CD4-positive, alpha-beta T cell treated with Interleukin-1 beta for 1 hour (primary cell): Measurements from ENCODE around the gene RBBP9.
A peak's percentile ranks its signal among the peaks of the same experiment; 100 is the strongest.
"Not testable (repeated sequence)": the region's sequence is repeated elsewhere in the genome, so short reads cannot be mapped to it uniquely, and the experiment has no call there.

Source experiments
- DNase-seq, 2 donors: peaks; one replicate each; pipeline ENCODE4 v3.0.0-alpha.2; 2020 to 2022

The RBBP9 gene

GRCh38 chr20:18496740-18497592, at the start of gene RBBP9:
Gene RBBP9 (minus strand): TSS chr20:18497225. CDS start chr20:18497167, 58 bp downstream.
- peak; percentile 79 for DNase-seq

GRCh38 chr20:18545566-18545965, 48.5 kb upstream of the RBBP9 start:
- DNase-seq, result no peak

DNA sequence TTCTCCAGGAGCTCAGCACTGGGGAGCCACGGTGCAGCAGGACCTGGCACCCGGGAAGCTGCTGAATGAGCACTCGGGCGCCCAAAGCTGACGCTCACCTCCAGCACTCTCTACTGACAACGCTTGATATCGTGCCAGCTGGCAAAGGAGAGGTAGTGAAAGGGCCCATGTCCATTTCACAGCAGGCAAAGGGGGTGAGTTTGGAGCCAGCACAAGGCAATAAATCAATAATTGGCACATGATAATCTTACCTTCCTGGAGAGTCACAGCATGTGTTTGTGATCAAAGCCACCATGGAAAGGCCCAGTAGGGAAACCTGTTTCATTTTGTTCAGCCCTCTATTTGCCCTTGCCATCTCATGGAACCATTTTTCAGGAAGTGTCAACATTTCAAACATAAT, 46.9 kb upstream of the RBBP9 start:
- DNase-seq, result no peak

DNA sequence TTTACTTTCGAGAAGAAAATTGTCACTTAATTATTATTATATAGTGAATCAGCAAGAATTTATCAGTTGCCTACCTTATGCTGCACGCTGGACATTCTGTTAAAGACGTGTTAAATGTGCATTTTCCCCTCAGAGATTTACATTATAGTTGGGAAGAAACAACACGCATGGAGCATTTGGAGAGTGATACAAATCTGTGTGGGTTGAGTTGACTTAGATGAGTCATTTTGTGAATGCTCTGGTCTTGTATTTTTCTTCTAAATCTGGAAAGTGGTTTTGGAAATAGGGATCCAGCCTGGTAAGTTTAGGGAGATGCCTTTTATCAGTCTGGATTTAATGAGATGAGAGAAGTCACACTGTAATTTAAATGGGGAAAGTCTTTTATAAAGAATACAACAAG, 46.2 kb upstream of the RBBP9 start:
- DNase-seq, result no peak

GRCh38 chr20:18541741-18542140, 44.7 kb upstream of the RBBP9 start:
- DNase-seq, result no peak

DNA sequence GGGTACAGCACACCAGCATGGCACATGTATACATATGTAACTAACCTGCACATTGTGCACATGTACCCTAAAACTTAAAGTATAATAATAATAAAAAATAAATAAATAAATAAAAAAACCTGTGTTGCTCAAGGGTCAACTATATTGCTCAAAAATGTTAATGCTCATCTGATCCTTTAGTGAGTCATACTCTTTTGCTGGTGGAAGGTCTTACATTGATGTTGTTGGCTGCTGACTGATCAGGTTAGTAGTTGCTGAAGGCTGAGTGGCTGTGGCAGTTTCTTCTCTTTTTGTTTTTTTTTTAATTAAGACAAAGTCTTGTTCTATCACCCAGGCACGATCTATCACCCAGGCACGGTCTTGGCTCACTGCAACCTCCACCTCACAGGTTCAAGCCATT, 40.6 kb upstream of the RBBP9 start:
- DNase-seq, result no peak

GRCh38 chr20:18533978-18534644, 37.1 kb upstream of the RBBP9 start:
- DNase-seq, result no peak

DNA sequence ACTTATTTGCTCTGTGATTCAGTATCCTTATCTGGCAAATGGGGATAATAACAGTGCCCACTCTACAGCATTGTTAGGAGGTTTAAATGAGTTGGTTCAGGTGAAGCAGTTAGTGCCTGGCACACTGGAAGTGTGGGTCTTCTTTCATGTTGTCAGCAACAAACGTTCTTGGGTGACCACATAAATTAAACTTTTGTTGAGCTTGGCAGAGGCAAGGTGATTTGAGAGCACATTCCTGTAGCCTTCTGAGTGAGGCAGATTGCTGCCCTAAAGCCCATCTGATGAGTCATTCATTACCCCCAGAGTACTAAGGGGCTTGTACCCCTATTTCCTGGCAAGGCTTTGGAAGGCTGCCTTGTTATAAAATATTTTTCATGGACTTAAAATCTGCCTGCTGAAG, 36.5 kb upstream of the RBBP9 start:
- no peak for DNase-seq

- no peak for DNase-seq
These were observed 35.6 kb upstream of the RBBP9 start for GRCh38 chr20:18532626-18533025.

DNA sequence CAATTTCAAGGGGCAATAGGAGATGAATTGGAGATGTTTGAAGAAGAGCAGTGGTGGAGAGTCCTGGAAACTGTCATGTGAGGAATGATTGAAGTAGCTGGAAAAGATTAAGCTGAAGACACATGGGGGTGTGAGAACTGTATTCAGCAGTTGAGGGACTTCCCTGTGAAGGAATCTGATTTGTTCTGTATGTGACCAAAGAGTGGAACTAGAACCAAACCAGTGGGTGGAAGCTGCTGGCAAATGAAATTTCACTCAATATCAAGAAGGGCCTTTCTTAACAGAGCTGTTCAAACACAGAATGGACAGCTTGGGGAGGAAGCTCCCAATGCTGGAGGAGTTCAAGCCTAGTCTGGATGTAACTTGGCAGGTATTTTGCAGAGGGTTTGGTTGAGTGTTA, 32.0 kb upstream of the RBBP9 start:
- DNase-seq, result no peak

DNA sequence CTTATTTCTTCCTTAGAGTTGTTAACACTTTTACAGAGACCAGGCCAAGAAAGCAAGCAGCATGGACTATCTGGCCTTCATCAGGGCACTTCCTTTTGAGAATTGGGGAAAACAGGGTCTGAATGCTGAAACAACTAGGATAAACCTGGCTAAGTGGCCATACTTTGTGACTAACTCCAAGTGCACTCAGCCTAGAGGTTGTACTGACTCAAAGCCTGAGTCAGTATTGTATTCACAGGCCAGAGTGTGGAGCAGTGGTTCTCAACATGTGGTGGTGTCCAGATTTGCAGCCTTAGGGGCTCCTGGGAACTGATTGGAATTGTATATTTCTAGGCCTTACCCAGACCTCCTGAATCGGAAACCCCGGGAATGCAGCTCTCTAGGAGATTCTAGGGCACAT, 30.8 kb upstream of the RBBP9 start:
- DNase-seq, result no peak

DNA sequence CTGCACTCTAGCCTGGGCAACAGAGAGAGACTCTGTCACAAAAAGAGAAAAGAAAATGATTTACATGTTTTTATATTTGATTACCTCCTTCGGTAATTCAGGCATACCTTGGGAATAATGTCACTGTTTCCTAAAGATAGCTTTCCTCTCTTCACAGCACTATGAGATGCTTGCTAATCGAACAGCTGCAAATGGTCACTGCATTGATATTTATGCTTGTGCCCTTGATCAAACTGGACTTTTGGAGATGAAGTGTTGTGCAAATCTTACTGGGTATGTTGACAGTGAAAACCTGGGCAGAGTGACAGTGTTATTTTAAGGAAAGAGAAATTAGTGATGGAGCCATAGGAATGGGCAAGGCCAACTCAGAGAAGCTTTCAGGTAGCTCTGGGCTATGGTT, 30.3 kb upstream of the RBBP9 start:
- no peak for DNase-seq

- DNase-seq, result not testable (repeated sequence)
These were observed 29.7 kb upstream of the RBBP9 start for GRCh38 chr20:18526761-18527160.

GRCh38 chr20:18524646-18525045, 27.6 kb upstream of the RBBP9 start:
- DNase-seq, result no peak

- DNase-seq, result no peak
These were observed 26.0 kb upstream of the RBBP9 start for GRCh38 chr20:18523066-18523465.

- DNase-seq, result not testable (repeated sequence)
These were observed 25.0 kb upstream of the RBBP9 start for GRCh38 chr20:18522066-18522465.

DNA sequence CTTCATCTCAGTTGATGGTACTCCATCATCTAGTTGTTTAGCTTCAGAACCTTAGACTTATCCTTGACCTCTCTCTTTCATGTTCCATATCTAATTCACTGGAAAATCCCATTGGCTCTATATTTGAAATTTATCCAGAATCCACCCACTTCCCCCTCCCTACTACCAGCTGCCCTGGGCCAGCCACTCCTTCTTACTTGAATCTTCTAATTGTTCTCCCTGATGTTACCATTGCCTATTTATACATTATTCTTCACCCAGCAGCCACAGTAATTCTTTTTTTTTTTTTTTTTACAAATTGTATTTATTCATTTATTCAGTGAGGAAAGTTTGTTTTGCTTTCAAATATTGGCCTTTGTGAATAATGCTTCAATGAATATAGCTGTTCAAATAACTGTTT, 18.9 kb upstream of the RBBP9 start:
- no peak for DNase-seq

- no peak for DNase-seq
These were observed 17.1 kb upstream of the RBBP9 start for GRCh38 chr20:18514127-18514526.

GRCh38 chr20:18513208-18513607, 16.2 kb upstream of the RBBP9 start:
- DNase-seq, result no peak

DNA sequence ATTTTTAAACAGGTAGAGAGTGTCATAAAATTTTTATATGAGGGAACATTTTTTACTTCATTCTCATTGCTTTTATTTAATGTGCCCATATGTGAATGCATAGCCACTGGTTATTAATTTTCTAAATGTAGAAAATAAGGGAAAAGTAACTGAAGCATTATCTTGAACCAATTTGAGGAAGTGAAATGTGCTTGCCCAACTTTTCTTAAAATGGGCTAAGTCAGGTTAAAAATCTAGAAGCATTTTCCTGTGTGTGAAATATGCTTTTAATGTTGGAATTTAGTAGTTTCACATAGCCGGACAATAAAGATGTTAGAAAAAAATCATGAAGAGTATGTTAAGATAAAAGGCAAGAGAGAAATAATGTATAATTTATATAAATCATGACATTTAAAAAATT, 14.5 kb upstream of the RBBP9 start:
- DNase-seq, result no peak

DNA sequence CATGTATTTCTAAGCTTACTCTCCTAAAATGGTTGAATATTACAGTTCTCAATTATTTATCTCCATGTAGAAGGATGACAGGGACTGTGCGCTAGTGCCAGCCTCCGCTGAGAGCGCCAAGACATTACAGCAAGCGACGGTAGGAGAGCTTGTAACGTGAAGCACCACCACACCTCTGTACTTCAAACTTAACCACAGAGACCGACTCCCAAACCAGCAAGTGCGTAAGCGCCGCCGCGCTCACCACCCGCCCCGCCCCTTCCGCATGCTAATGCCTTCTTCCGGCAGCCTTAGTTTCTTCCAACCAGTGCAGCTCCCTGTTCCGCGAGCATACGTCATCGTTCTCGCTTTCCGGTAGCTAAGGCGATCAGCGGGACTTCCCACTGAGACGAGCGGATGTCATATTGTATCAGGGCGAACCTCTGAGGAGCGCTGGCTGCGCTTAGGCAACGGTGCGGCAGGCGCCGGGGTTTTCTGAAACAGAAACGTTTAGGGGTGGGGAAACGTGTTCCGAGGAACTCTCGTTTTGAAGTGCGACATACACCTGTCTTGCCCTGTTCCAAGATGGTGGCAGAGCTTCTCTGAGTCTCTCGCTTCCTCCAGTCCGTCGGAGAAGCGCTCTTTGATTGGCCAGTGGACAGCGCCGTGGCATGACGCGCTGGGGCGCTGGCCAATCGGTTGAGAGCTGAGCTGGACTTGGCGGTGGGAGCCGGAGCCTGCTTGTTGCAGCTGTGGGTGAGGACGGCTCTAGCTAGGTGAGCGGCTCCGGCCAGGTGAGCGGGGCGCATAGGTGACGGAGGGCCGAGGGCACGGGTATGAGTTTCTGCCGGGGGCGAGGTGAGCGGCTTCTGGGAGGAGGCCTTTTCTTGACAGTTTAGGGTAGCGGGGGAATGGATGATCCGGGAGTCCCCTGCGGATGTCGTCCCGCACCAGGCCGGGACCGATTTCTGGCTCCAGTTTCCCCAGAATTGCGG, 10.5 kb upstream of the RBBP9 start, which contains the start of gene SEC23B:
Gene SEC23B (plus strand): TSS at position 723 of the 974 bp plus-strand sequence. CDS start 2,896 bp downstream, outside the sequence.
- peak; percentile 98 to 99 for DNase-seq

DNA sequence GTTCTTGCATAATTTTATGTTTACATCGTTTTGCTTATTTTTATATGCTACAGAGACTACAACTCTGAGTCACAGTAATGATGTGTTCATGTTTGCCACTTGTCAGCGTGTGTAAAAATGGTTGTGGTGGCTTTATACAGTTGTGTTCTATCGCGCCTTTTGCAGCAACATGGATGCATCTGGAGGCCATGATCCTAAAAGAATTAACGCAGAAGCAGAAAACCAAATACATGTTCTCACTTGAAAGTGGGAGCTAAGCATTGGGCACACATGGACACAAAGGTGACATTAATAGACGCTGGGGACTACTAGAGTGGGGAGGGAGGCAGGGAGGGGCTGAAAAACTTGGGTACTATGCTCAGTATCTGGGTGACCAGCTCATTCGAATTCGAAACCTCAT, 9.7 kb upstream of the RBBP9 start:
- peak in 1 of 2 donors; percentile 12 for DNase-seq

GRCh38 chr20:18504479-18505060, 7.5 kb upstream of the RBBP9 start:
- peak in 1 of 2 donors; percentile 4 for DNase-seq
